GM21526 (cell line): Measurements from ENCODE around the gene FRMD3.

ENCODE experiments used
- ATAC-seq: cut with Tn5 transposase; IDR thresholded peaks from one replicate; pipeline ENCODE4 v1.9.1; 2021; ENCODE audit warnings: moderate library complexity; ENCODE audit not compliant: unreplicated experiment, low FRiP score

The FRMD3 gene

DNA sequence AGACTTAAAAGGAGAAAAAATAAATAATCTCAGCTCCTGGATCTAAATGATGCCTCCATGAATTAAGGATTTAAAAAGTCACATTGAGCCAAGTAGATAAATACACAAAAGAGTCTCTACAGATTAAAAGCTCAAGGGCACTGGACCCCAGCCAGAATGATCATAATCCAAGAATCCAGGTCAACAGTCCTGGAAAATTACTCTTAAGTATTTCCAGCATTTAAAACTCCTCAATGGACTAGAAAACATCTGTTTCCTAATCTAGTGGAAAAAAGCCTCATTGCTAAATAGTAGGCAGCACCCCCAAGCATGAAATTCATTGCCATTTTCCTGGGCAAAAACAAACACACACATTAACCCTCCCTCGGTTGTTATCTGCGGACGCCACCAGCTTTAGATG, 96.8 kb downstream of the FRMD3 start:
- no peak for ATAC-seq

- no peak for ATAC-seq
Observed at GRCh38 chr9:83440641-83441040, 97.6 kb downstream of the FRMD3 start.

- no peak for ATAC-seq
Observed at GRCh38 chr9:83435301-83435700, 102.9 kb downstream of the FRMD3 start.

- ATAC-seq, result no peak
Observed at GRCh38 chr9:83434254-83434653, 103.9 kb downstream of the FRMD3 start.

- no peak for ATAC-seq
Observed at GRCh38 chr9:83433846-83434245, 104.4 kb downstream of the FRMD3 start.

- no peak for ATAC-seq
Observed at GRCh38 chr9:83432877-83433550, 105.2 kb downstream of the FRMD3 start.

DNA sequence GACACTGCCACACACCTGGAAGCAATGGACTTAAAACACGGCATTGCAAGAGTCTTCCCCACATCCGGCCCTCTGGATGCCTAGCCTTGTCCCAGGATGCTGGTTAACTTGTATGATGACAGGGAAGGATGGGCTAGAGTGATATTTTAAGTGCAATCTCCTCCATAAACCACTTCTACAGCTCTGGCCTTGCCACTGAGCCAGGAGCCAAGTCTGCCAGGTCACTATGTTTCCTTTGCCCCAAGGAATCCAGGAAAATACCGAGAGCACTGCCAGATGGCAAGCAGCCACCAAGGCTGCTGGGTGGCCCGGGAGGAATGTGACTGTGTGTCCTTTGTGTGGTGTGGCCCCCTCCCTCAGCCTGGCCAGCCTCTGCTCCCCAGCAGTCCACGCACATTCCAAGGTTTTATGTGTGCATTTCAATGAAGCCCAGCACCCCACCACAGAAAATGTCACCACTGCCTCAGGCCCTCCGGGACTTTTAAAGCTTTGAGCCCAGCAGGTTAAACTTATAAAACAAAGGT, 106.0 kb downstream of the FRMD3 start:
- no peak for ATAC-seq

GRCh38 chr9:83431101-83432060, 106.8 kb downstream of the FRMD3 start:
- ATAC-seq, result no peak

- no peak for ATAC-seq
Observed at GRCh38 chr9:83430681-83431080, 107.5 kb downstream of the FRMD3 start.

GRCh38 chr9:83429229-83429628, 109.0 kb downstream of the FRMD3 start:
- ATAC-seq, result no peak

DNA sequence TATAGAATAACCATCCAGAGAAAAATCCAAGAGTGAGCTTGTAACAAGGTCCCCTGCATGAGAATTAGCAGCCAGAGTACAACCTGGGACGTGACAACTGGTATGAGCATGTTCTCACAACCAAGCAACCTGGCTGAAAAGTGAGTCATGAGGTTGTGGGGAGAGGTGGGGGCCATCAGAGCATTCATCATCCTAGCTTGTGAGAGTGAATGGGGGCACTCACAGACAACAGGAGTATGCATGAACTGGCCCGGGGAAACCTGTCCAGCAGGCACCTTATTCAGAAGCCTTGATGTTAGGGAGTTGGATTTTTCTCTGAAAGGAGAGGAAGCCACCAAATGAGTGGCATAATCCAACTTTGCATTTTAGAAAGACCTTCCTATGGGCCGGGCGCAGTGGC, 113.0 kb downstream of the FRMD3 start:
- no peak for ATAC-seq

- no peak for ATAC-seq
Observed at GRCh38 chr9:83424831-83425230, 113.4 kb downstream of the FRMD3 start.

DNA sequence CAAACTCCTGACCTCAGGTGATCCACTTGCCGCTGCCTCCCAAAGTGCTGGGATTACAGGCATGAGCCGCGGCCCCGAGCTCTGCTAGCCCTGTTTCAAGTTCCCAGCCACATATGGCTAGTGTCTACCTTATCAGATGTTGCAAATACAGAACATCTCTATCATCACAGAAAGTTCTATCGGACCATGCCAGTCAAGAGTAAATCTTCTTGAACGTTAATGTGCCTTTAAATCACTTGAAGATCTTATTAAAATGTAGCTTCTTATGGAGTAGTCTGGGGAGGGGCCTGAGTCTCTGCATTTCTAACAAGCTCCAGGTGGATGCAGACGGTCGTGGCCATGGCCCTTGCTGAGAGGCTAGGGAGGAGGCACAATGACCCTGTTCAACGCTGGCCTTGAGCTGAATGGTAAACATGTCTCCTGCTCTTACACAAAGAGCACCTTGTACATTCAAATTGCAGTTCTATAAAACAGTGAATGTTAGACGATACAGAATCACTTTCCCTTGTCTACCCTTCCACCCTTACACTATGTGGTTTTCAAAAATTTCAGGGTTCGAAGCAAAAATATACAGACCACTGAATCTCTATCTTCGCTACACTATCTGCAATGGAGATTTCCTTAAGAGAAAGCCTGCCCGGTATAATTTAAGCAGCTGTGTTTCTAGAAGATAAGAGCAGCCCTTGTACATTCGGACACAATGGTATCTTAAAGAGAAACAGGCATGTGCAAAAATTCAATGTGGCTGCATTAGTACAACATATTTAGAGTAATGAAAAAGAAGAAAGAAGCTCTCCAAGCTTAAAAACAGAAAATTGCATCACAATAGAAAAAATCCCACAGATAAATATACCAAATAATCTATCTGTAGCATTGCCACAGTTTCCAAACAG, 114.1 kb downstream of the FRMD3 start:
- ATAC-seq, result no peak

DNA sequence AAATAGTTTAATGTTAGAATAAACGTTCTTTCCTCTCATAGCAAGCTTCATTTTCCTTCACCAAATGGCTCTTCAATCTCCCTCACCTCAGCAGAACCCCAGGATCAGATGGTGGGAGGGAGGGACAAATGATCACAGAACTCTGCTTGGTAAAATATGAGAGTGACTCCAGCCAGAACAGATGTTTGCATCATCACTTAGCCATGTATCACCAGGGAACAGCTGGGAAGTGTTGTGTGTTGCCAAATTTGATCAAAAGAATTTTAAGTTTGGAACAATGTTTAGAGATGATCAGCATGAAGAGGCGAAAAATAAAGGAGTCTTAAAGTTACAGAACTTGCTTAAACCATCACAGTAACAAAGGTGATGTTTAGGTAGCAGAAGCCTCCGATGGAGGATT, 115.7 kb downstream of the FRMD3 start:
- no peak for ATAC-seq

GRCh38 chr9:83420486-83420885, 117.7 kb downstream of the FRMD3 start:
- no peak for ATAC-seq

DNA sequence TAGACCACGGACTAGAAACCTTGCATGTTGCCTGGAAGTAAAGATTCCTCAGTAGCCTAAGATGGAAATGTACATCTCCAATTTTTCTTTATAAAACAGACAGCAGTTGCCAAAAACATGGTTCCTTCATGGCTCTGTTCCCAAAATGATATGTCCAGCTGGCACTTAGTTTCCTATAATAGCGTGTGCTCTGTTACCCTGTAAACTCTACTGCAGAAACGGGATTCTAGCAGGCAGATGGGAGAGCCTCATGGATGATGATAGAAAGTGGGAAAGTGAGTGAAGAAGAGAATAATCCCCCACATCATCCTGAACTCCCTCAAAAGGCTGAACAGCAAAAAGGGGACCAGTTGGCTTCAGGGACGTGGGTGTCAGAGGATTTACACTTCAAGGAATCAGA, 118.2 kb downstream of the FRMD3 start:
- no peak for ATAC-seq

- no peak for ATAC-seq
Observed at GRCh38 chr9:83418283-83418682, 119.9 kb downstream of the FRMD3 start.

GRCh38 chr9:83413367-83413766, 124.8 kb downstream of the FRMD3 start:
- no peak for ATAC-seq

DNA sequence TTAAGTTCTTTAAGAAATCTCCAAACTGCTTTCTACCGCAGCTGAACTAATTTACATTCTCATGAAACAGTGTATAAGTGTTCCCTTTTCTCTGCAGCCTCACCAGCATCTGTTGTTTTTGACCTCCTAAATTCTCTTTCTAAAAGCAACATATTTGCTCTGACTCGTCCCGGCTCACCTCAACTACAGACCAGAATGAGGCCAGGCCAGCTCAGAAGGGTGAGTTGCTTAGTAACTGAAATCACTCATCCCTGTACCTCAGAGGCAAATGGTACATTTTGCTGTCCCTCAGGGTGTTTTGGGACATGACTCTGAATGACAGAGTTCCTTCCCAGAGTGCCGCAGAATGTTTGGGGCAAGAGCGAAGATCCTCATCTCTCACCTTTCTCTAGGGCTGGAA, 127.5 kb downstream of the FRMD3 start:
- ATAC-seq, result no peak

GRCh38 chr9:83406921-83407320, 131.3 kb downstream of the FRMD3 start:
- ATAC-seq, result no peak

DNA sequence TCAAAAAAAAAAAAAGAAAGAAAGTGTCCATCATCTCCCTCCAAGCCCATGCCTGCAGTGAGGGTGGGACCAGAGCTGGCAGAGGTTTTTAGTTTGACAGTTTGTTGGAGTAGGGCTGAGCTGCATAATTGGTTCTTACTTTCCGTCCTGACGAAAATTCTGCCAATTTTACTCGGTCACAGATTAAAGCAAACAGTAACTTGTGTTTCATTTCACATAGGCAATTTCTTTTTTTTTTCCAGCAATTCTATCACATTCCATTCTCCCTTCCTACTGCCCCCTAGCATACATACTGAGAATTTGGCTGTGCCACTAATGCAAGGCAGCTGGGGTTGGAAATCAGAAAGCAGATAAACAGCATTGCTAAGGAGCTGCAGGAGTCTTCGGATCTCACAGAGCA, 132.4 kb downstream of the FRMD3 start:
- ATAC-seq, result no peak
